GM18511 (cell line): ENCODE measurements around the gene GOLGA6L2.

Source experiments
- ATAC-seq: cut with Tn5 transposase; IDR thresholded peaks from one replicate; pipeline ENCODE4 v1.9.1; 2021; ENCODE audit warnings: mild to moderate bottlenecking, moderate library complexity; ENCODE audit not compliant: unreplicated experiment

The GOLGA6L2 gene, protein sequence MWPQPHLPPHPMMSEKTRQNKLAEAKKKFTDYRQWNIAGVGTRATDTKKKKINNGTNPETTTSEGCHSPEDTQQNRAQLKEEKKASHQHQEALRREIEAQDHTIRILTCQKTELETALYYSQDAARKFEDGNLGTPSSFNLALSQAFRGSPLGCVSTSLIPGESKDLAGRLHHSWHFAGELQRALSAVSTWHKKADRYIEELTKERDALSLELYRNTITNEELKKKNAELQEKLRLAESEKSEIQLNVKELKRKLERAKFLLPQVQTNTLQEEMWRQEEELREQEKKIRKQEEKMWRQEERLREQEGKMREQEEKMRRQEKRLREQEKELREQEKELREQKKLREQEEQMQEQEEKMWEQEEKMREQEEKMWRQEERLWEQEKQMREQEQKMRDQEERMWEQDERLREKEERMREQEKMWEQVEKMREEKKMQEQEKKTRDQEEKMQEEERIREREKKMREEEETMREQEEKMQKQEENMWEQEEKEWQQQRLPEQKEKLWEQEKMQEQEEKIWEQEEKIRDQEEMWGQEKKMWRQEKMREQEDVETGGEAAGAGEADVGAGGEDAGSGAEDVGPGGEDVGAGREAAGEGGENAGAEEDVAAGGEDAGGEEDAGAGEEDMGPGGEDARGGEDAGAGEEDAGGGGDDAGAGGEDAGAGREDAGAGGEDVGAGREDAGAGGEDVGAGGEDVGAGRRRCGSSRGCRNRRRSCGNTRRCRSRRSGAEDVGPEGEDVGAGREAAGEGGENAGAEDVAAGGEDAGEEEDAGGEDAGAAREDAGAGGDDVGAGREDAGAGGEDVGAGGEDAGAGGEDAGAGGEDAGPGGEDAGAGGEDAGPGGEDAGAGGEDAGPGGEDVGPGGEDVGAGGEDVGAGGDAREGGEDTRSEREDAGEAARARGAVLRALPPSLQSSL

GRCh38 chr15:23447107-23447500 is at the start of gene GOLGA6L2:
Gene GOLGA6L2 (minus strand): TSS chr15:23447243. CDS start chr15:23447181, 62 bp downstream.
- no peak for ATAC-seq

GRCh38 chr15:23484870-23485269 is 37.8 kb upstream of the GOLGA6L2 start:
- ATAC-seq, result no peak

DNA sequence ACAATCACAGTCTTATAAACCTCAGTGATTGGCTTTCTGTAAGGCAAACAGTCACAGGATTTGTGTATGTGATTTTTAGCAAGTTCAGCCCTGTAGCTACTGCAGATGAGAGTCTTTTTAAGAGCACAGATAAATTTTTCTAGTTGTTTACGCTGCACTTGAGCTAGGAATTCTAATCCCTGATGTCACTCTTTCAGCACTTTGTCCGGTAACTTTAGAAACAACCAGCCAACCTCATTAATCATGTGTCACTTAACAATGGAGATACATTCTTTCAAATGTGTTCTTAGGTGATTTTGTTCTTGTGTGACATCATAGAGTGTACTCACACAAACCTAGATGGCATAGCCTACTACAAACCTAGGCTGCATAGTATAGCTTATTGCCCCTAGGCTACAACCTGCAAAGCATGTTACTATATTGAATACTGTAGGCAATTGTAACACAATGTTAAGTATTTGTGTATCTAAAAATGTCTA is 36.8 kb upstream of the GOLGA6L2 start:
- ATAC-seq, result no peak

DNA sequence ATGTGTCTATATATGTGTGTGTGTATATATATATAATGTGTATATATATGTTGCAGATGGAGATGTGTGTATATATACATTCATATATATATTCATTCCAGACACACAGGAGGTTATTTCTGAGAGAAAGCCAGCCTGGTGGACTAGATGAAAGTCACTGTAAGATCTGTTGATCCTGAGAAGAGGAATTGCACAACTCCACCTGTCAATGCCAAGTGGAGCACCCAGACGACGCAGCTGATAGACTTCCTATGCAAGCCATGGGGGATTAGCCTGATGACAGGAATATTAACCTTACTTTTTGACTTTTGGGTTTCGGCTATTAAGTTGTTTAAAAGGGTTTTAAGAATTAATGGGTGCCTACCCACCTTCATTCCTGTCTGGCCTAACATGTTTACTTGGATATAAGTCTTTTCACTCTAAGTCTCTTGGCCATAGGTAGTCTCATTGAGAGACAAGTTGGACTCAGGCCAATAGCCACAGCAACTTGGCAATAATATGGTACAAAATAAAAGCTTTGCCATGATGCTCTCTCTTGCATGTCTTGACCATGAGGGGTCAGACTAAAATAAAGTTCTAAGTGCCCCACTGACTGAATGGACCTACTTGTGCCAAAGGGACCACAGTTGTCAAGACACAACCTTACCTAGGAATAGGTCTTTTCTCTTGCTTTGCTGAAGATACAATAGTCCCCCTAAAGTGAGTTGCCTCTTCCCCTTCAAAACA is 35.9 kb upstream of the GOLGA6L2 start:
- ATAC-seq, result no peak

- no peak for ATAC-seq
These were observed 35.2 kb upstream of the GOLGA6L2 start for GRCh38 chr15:23482228-23482627.

DNA sequence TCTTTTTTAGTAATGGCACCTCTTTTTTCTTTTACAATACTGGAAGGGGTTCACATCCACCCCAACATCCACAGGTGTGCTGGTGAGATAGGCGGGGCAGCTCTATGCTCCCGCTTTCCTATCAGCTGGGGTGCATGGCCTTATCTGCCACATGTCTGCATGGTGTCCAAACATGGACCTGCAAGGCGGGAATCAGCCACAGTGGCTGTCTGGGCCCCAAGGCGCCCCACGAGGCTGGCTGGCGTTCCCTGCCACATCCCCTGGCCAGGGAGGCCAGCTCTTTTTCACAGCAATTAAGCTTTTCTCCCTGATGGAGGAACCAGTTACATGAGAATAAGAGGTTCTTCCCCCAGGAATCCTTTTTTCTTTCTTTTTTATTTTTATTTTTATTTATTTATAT is 30.9 kb upstream of the GOLGA6L2 start:
- ATAC-seq, result no peak

- ATAC-seq, result no peak
These were observed 25.6 kb upstream of the GOLGA6L2 start for GRCh38 chr15:23472678-23473077.

- ATAC-seq, result no peak
These were observed 25.0 kb upstream of the GOLGA6L2 start for GRCh38 chr15:23472033-23472432.

- ATAC-seq, result no peak
These were observed 20.1 kb upstream of the GOLGA6L2 start for GRCh38 chr15:23467110-23467600.

GRCh38 chr15:23457890-23458289 is 10.8 kb upstream of the GOLGA6L2 start:
- ATAC-seq, result no peak

DNA sequence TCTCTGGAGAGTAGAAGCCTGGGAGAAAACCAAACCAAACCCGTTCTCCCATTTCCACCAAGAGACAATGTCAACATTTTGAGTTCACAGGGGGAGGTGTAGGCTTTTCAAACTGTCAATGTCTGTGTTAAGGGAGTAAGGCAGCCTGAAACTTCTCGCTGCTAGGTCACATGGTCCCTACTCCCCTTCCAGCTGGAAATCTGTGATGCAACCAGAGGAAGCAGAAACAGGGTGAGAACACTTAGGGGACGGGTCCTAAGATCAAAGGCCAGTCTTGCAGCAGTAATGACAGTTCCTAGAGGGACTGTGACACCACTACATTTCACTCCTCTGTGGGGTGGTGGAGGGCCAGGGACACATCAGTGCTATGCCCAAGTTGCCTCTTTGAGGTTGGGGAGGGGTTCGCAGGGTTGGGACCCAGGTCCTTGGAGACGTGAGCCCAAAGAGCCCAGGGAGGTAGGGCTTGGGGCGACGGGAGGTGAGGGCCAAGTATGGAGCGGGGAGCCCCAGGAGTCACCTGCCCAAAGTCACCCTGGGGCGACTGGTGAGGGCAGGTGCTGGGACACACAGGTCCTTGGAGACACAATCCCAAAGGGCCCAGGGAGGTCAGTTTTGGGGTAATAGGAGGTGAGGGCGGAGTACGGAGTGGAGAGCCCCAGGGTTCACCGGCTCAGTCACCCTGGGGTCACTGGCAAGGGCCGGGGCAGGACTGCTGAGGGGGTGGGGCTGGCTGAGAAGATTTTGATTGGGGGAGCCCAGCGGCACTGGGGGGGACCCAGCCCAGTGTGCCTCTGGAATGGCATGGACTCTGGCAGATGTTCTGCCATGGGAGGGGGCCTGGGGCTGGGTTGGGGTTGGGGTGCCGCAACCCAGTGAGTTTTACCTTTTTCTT is 582 bp downstream of the GOLGA6L2 start:
- no peak for ATAC-seq

- ATAC-seq, result no peak
These were observed 2.8 kb downstream of the GOLGA6L2 start for GRCh38 chr15:23444269-23444668.

GRCh38 chr15:23441204-23441603 is 5.8 kb downstream of the GOLGA6L2 start:
- ATAC-seq, result no peak

- ATAC-seq, result no peak
These were observed 6.4 kb downstream of the GOLGA6L2 start for GRCh38 chr15:23440596-23440995.

DNA sequence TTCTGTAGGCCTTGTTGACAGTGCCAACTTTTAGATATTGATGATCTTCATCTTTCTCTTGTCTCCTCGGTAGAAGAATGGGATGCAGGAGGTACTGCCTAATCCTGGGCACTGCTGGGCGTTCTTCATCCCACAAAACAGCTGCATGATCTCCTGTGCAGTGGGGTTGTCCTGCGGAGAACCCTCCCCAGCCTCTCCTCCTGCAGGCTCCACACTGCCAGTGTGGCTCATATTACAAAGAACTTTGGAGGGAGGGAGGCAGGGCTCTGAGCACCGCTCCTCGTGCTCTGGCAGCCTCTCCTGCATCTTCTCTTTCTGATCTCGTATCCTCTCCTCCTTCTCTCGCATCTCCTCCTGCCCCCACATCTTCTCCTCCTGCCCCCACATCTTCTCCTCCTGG is 7.5 kb downstream of the GOLGA6L2 start:
- no peak for ATAC-seq

GRCh38 chr15:23438816-23439466 is 8.1 kb downstream of the GOLGA6L2 start:
- no peak for ATAC-seq

DNA sequence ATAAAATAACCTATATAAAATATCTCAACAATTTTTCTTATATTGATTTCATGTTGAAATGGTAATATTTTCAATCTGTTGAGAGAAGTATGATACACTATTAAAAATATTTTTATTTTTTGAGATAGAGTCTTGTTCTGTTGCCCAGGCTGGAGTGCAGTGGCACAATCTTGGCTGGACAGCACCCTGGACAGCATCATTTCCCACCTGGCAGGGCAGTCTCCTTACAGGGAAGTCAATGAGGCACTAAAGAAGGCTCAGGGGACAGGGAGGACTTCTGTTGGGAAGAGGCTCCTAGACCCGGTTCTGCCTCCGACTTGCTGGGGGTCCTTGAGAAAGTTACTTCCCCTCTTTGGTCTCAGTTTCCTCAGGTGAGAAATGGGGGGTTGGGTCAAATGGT is 9.4 kb downstream of the GOLGA6L2 start:
- no peak for ATAC-seq

DNA sequence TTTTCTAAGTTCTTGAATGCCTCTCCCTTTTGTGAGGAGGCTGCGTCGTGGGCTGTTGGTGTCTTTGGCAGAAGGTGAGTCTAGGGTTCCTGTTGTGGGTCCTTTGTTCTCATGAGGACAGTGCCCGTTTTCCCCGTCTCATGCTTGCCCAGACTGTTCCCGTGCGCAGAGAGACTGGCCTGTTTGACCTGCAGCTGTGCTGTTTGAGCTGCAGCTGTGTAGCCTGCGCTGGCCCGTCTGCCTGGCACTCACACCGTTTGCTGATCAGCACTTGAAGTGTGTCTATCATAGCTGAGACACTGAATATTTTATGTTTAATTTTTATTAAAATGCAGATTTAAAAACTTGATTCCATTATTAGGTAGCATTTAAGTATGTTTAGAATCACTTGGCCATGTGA is 9.9 kb downstream of the GOLGA6L2 start:
- no peak for ATAC-seq

GRCh38 chr15:23436421-23436820 is 10.6 kb downstream of the GOLGA6L2 start:
- ATAC-seq, result no peak
